A549 (cell line): ENCODE results near the gene PLD5. TPM values are rescaled to one million over a fixed set of nuclear protein-coding genes. Genes with fewer than 3 reads are reported as not detected.
A peak's percentile ranks its signal among the peaks of the same experiment; 100 is the strongest.

Experiments used
- ATAC-seq, 2 experiments: fragments of 200-7000 bp in 1 of 2; fragments of >200 bp in 1 of 2; cut with Nextera tagmentation in 1 of 2; cut with Tn5 transposase in 1 of 2; 3 replicates each; pipeline versions ENCODE4 v1.8.0 to v1.9.1; 2018 to 2020; ENCODE audit warnings: mild to moderate bottlenecking in 1 of 2, moderate library complexity in 1 of 2
- CTCF ChIA-PET: fragments of 300-600 bp; sonication (Branson Sonifier 250); formaldehyde crosslinking; extraction: SDS; loops from one replicate; lab custom pipeline; 2021; ENCODE audit warnings: antibody characterized with exemption, inconsistent platforms; lab: Yijun Ruan, JAX
- POLR2A ChIA-PET: fragments of 350-600 bp; formaldehyde crosslinking; extraction: SDS; loops from one replicate; lab custom pipeline; 2021; ENCODE audit warnings: antibody characterized with exemption, inconsistent platforms; lab: Yijun Ruan, JAX
- DNase-seq, 2 experiments: peaks; one replicate each; pipeline versions ENCODE4 v3.0.0 to v3.0.0-alpha.2; 2011 to 2016; ENCODE audit warnings: low read depth in 1 of 2, low spot score in 1 of 2
- FAIRE-seq: peaks from 2 replicates; lab custom pipeline; 2011; peaks lifted over from hg19 to GRCh38; lab: Jason Lieb, UNC
- H3K27ac ChIP-seq, 2 experiments: fragments of >200 bp; sonication (Bioruptor Twin); formaldehyde crosslinking; 3 replicates each; pipeline ENCODE4 v1.5.1; 2016 to 2017
- H3K4me1 ChIP-seq: fragments of >200 bp; sonication (Bioruptor Twin); formaldehyde crosslinking; 3 replicates; pipeline ENCODE4 v1.6.1; 2016
- H3K4me2 ChIP-seq: fragments of >200 bp; sonication (Bioruptor Twin); formaldehyde crosslinking; 3 replicates; pipeline ENCODE4 v1.6.1; 2016
- H3K4me3 ChIP-seq: fragments of >200 bp; sonication (Bioruptor Twin); formaldehyde crosslinking; 3 replicates; pipeline ENCODE4 v1.5.1; 2016
- H3K9me3 ChIP-seq: fragments of >200 bp; sonication (Bioruptor Twin); formaldehyde crosslinking; 3 replicates; pipeline ENCODE4 v1.6.1; 2016
- ATOH8 ChIP-seq: fragments of 250-450 bp; sonication (Bioruptor Pico); IDR thresholded peaks from 2 replicates; pipeline ENCODE4 v1.5.0; 2020; ENCODE audit warnings: low read depth, mild to moderate bottlenecking, moderate library complexity
- CHD4 ChIP-seq: fragments of 200-600 bp; sonication (generic); IDR thresholded peaks from 2 replicates; pipeline ENCODE4 v1.6.1; 2016; ENCODE audit warnings: antibody characterized with exemption, mild to moderate bottlenecking, borderline replicate concordance
- CTCF ChIP-seq: fragments of >200 bp; sonication (Bioruptor Twin); formaldehyde crosslinking; IDR thresholded peaks from 3 replicates; pipeline ENCODE4 v1.5.1; 2016
- EHF ChIP-seq: fragments of 250-450 bp; sonication (Bioruptor Pico); IDR thresholded peaks from 2 replicates; pipeline ENCODE4 v1.5.0; 2020; ENCODE audit warnings: mild to moderate bottlenecking
- ELK1 ChIP-seq: fragments of 150-350 bp; IDR thresholded peaks from 2 replicates; pipeline ENCODE4 v1.6.1; 2014; ENCODE audit warnings: low read depth, mild to moderate bottlenecking, low read length
- EP300 ChIP-seq, 2 experiments: fragments of >200 bp; sonication (Bioruptor Twin); formaldehyde crosslinking; IDR thresholded peaks; 2 replicates in 1 of 2; 3 replicates in 1 of 2; pipeline ENCODE4 v1.6.1; 2016 to 2017
- GATA3 ChIP-seq: IDR thresholded peaks from 2 replicates; pipeline ENCODE4 v1.6.1; 2012; ENCODE audit warnings: borderline replicate concordance
- HMGXB4 ChIP-seq: fragments of 250-450 bp; sonication (Bioruptor Pico); IDR thresholded peaks from 2 replicates; pipeline ENCODE4 v1.5.0; 2021; ENCODE audit warnings: mild to moderate bottlenecking, moderate library complexity, borderline replicate concordance
- HOXA7 ChIP-seq: fragments of 250-450 bp; sonication (Bioruptor Pico); IDR thresholded peaks from 2 replicates; pipeline ENCODE4 v1.5.0; 2020; ENCODE audit warnings: mild to moderate bottlenecking, moderate library complexity
- MAX ChIP-seq: IDR thresholded peaks from 2 replicates; pipeline ENCODE4 v1.6.1; 2012
- MAZ ChIP-seq: fragments of 150-350 bp; IDR thresholded peaks from 2 replicates; pipeline ENCODE4 v1.6.1; 2014; ENCODE audit warnings: antibody characterized with exemption, low read depth, low read length, borderline replicate concordance
- NR3C1 ChIP-seq: fragments of >200 bp; sonication (Bioruptor Twin); formaldehyde crosslinking; IDR thresholded peaks from 3 replicates; pipeline ENCODE4 v1.6.1; 2017
- PBX3 ChIP-seq: IDR thresholded peaks from 2 replicates; pipeline ENCODE4 v1.6.1; 2012
- PHF8 ChIP-seq: fragments of 200-600 bp; sonication (generic); IDR thresholded peaks from 2 replicates; pipeline ENCODE4 v1.6.1; 2016; ENCODE audit warnings: low read depth, mild to moderate bottlenecking, antibody characterized with exemption, moderate library complexity, borderline replicate concordance
- POLR2A ChIP-seq: IDR thresholded peaks from 2 replicates; pipeline ENCODE4 v1.6.1; 2012; ENCODE audit warnings: mild to moderate bottlenecking, low read length
- POLR2AphosphoS2 ChIP-seq: conservative IDR thresholded peaks from 2 replicates; pipeline ENCODE4 v1.6.1; 2012; ENCODE audit warnings: low read length, improper control_type of control experiment, inconsistent platforms
- RARB ChIP-seq: fragments of 250-450 bp; sonication (Bioruptor Pico); IDR thresholded peaks from 2 replicates; pipeline ENCODE4 v1.8.0; 2021; ENCODE audit warnings: mild to moderate bottlenecking, moderate library complexity
- REST ChIP-seq: fragments of 200-600 bp; sonication (generic); IDR thresholded peaks from 2 replicates; pipeline ENCODE4 v1.6.1; 2016; ENCODE audit warnings: antibody characterized with exemption, mild to moderate bottlenecking, moderate library complexity
- SMC3 ChIP-seq: fragments of >200 bp; sonication (Bioruptor Twin); formaldehyde crosslinking; IDR thresholded peaks from 3 replicates; pipeline ENCODE4 v1.6.1; 2018; ENCODE audit warnings: inconsistent platforms
- ZFP36 ChIP-seq: fragments of 450-650 bp; IDR thresholded peaks from 2 replicates; pipeline ENCODE4 v1.6.1; 2014; ENCODE audit warnings: borderline replicate concordance; ENCODE audit not compliant: partially characterized antibody
- ZNF302 ChIP-seq: fragments of 250-450 bp; sonication (Bioruptor Pico); IDR thresholded peaks from 2 replicates; pipeline ENCODE4 v1.9.0; 2021; ENCODE audit warnings: inconsistent platforms, mild to moderate bottlenecking, moderate library complexity
- ZSCAN20 ChIP-seq: fragments of 250-450 bp; sonication (Bioruptor Pico); IDR thresholded peaks from 2 replicates; pipeline ENCODE4 v1.8.0; 2022; ENCODE audit warnings: mild to moderate bottlenecking, moderate library complexity
- WGBS: methylation state at CpG from one replicate; pipeline ENCODE4 v1.1.6; 2017; ENCODE audit errors: missing lambda C conversion rate; 5-methylcytosine and 5-hydroxymethylcytosine counted together
- polyA plus RNA-seq, 4 experiments: library from polyadenylated mRNA; depleted of rRNA in 3 of 4; stranded (reverse); fragments of >200 nt; fragmentation: RNase III in 1 of 4; extraction: RNeasy Plus Mini Kit Qiagen cat#74134 plus additional on column Dnase treatment in 1 of 4; gene quantifications; 2 replicates in 3 of 4; 3 replicates in 1 of 4; pipeline ENCODE4 v1.2.3, GENCODE V29; 2011 to 2017

The PLD5 gene
- polyA plus RNA-seq, 2 of the 4 experiments (the other 2 are of a cell fraction), result 1.5 to 1.7 TPM

- ATAC-seq (no peak), FAIRE-seq (no peak), DNase-seq (no peak)
- Histone ChIP-seq H3K4me1 (peaks cover 19% of the 10 kb centered on the region), H3K4me3 (no peak overlapping the region), H3K4me2 (no peak overlapping the region), H3K9me3 (no peaks in the 10 kb centered on the region), H3K27ac (peak overlapping the region in 1 of 2 experiments; percentile 48; a peak in 2 of 6 replicates)
- POLR2A ChIA-PET, result no interaction called here
- TF ChIP-seq MAZ (no peak), EP300 (IDR thresholded peaks at IDR 0.05) (no peak), CTCF (no peak), MAX (no peak), HOXA7 (CRISPR knock-in tag) (no peak), SMC3 (no peak), CHD4 (no peak), ZNF302 (no peak), ZFP36 (no peak), PHF8 (no peak), NR3C1 (no peak), REST (no peak), EHF (CRISPR knock-in tag) (no peak)
- CTCF ChIA-PET, result interaction anchor here (1.0 kb wide), 1 partner anchor 17 kb away, joined by 4 read pairs; no protein-coding TSS in a partner anchor
- WGBS, result 93% methylated on average over 5 of the region's 5 CpGs
Measured at GRCh38 chr1:242245255-242245654, 279.2 kb downstream of the PLD5 start.

GRCh38 chr1:242243472-242243871, 281.0 kb downstream of the PLD5 start:
- H3K4me1 ChIP-seq, result peaks cover 37% of the 10 kb centered on the region
- CTCF ChIA-PET, result no interaction called here
- no peak overlapping the region for H3K4me3 ChIP-seq
- no peak overlapping the region for H3K4me2 ChIP-seq
- no peak for ATAC-seq
- peak overlapping the region in 1 of 2 experiments; percentile 74; a peak in 3 of 6 replicates for H3K27ac ChIP-seq
- DNase-seq, result no peak
- FAIRE-seq, result no peak
- POLR2A ChIA-PET, result no interaction called here
- H3K9me3 ChIP-seq, result no peaks in the 10 kb centered on the region
- WGBS, result 55% methylated on average over 1 of the region's 1 CpG
- TF ChIP-seq ZNF302, result no peak
- TF ChIP-seq EP300 (IDR thresholded peaks at IDR 0.05), result no peak
- no peak for TF ChIP-seq RARB (CRISPR knock-in tag)
- no peak for TF ChIP-seq POLR2A
- TF ChIP-seq ELK1, result no peak
- no peak for TF ChIP-seq PBX3
- no peak for TF ChIP-seq POLR2AphosphoS2
- no peak for TF ChIP-seq REST
- TF ChIP-seq ATOH8 (CRISPR knock-in tag), result no peak
- no peak for TF ChIP-seq GATA3
- TF ChIP-seq ZSCAN20, result no peak
- TF ChIP-seq HMGXB4 (CRISPR knock-in tag), result no peak
- no peak for TF ChIP-seq HOXA7 (CRISPR knock-in tag)
- TF ChIP-seq MAZ, result no peak
